ENCODE measurements around the gene SLC37A4. TPM values are rescaled to one million over a fixed set of nuclear protein-coding genes. Genes with fewer than 3 reads are reported as not detected.

The SLC37A4 gene
- total and polyA plus RNA-seq, 3 donors from 2014 or later: 23.8 to 27.7 (median 26.0) TPM

DNA sequence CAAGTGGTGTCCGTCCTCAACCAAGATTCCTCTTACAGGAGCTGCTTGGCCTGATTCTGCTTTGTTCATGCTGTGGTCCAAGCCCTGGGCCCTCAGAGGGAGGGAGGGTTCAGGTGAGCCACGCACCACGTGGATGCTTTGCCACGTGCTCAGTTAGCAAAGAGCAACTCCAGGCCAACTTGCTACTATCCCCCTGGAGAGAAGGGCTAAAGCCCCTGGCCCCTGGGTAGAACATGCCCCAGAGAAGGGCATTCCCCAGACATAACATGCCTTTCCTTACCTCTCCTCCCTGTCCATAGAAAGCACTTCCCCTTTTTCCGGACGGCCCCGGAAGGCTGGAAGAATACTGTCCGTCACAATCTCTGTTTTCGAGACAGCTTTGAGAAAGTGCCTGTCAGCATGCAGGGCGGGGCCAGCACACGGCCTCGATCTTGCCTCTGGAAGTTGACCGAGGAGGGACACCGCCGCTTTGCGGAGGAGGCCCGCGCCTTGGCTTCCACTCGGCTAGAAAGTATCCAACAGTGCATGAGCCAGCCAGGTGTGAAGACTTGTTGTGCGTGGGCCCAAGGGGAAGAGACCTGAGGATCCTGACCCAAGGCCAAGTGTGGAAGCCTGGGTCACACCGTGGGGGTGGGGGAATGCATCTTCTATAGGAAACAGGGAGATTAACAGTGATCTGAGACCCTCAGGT lies 50.3 kb downstream of the SLC37A4 start:
- Histone ChIP-seq H3K4me1 (peaks cover 8% of the 10 kb centered on the region), H3K4me3 (no peak overlapping the region), H3K9me3 (no peaks in the 10 kb centered on the region), H3K27ac (no peak overlapping the region), H3K27me3 (no peaks in the 10 kb centered on the region), H3K36me3 (ENCODE audit: low read depth, missing control alignments) (no peaks in the 10 kb centered on the region)
- 34 to 42% methylated on average over 11 to 21 of the region's 21 CpGs for WGBS, 2 donors
- peak; percentile 68 for DNase-seq
- TF ChIP-seq, protein P1, sequence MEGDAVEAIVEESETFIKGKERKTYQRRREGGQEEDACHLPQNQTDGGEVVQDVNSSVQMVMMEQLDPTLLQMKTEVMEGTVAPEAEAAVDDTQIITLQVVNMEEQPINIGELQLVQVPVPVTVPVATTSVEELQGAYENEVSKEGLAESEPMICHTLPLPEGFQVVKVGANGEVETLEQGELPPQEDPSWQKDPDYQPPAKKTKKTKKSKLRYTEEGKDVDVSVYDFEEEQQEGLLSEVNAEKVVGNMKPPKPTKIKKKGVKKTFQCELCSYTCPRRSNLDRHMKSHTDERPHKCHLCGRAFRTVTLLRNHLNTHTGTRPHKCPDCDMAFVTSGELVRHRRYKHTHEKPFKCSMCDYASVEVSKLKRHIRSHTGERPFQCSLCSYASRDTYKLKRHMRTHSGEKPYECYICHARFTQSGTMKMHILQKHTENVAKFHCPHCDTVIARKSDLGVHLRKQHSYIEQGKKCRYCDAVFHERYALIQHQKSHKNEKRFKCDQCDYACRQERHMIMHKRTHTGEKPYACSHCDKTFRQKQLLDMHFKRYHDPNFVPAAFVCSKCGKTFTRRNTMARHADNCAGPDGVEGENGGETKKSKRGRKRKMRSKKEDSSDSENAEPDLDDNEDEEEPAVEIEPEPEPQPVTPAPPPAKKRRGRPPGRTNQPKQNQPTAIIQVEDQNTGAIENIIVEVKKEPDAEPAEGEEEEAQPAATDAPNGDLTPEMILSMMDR (IDR thresholded peaks at IDR 0.05): no peak
- TF ChIP-seq POLR2A (IDR thresholded peaks at IDR 0.05): no peak
- intact Hi-C loops (cut with DNase I; ENCODE audit: low total_unique reads): no loop called here

DNA sequence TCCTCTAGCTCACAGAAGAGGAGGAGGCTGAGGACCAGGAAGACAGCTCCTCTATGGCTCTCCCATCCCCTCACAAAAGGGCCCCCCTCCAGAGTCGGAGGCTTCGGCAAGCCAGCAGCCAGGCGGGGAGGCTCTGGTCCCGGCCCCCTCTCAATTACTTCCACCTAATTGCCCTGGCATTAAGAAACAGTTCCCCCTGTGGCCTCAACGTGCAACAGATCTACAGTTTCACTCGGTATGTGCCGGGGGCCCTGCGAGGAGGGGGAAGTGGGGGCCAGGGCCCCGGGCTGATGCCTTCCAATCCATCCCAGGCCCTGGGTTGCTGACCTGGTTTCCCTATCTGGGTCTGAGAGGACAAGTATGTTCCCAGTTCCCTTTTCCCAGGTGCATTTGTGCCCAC lies 51.2 kb downstream of the SLC37A4 start:
- no peak for DNase-seq
- no peak overlapping the region for H3K27ac ChIP-seq

GRCh38 chr11:118975771-118976709 lies 54.6 kb downstream of the SLC37A4 start:
- WGBS, 2 donors: 85 to 88% methylated on average over 15 of the region's 15 CpGs
- no peak for TF ChIP-seq POLR2A (IDR thresholded peaks at IDR 0.05)
- intact Hi-C loops (cut with DNase I; ENCODE audit: low total_unique reads): no loop called here

More for the DNA sequence above, 51.2 kb downstream of the SLC37A4 start:
- H3K9me3 ChIP-seq: no peaks in the 10 kb centered on the region
- no peak for TF ChIP-seq POLR2A (IDR thresholded peaks at IDR 0.05)
- TF ChIP-seq, protein P1 (IDR thresholded peaks at IDR 0.05): no peak
- WGBS, 2 donors: 70 to 73% methylated on average over 9 of the region's 9 CpGs
- no peaks in the 10 kb centered on the region for H3K27me3 ChIP-seq
- intact Hi-C loops (cut with DNase I; ENCODE audit: low total_unique reads): no loop called here
- peaks cover 8% of the 10 kb centered on the region for H3K4me1 ChIP-seq
- H3K4me3 ChIP-seq: no peak overlapping the region
- no peaks in the 10 kb centered on the region for H3K36me3 ChIP-seq (ENCODE audit: low read depth, missing control alignments)

More at GRCh38 chr11:118975771-118976709, 54.6 kb downstream of the SLC37A4 start:
- Histone ChIP-seq H3K27ac (no peak overlapping the region), H3K9me3 (no peaks in the 10 kb centered on the region), H3K36me3 (ENCODE audit: low read depth, missing control alignments) (no peaks in the 10 kb centered on the region), H3K27me3 (no peaks in the 10 kb centered on the region), H3K4me1 (peaks cover 8% of the 10 kb centered on the region), H3K4me3 (no peak overlapping the region)
- DNase-seq: no peak

Small RNAs within 50 kb of the gene (microRNA-seq; reads per million reads assigned to microRNA genes)
- gene MIR3656 (ENCODE audit: borderline number of aligned reads in 2 of 2, borderline replicate concordance in 1 of 2): 2.8 to 5.6 reads per million in 2 donors

Small RNAs within 50 kb of the gene (small RNA-seq; reads per million reads assigned to genes)
- gene AP003392.2 (0 reads per million in 2 donors), gene RF00017 (0 reads per million in 2 donors), gene RF00019 (0 reads per million in 2 donors)

Other genes starting within 250 kb of the SLC37A4 start
- gene DDX6, start 239.7 kb downstream of the SLC37A4 start, total RNA-seq: 100 to 1,000 TPM; 105 to 124 TPM
- gene DDX6, start 239.7 kb downstream of the SLC37A4 start, polyA plus RNA-seq (ENCODE audit: insufficient read depth, low read depth, low replicate concordance): 63.5 TPM
- gene CXCR5, start 147.0 kb downstream of the SLC37A4 start, total RNA-seq: under 1 TPM in 1 of 2 donors, not detected in 1; 0.06 TPM
- gene CXCR5, start 147.0 kb downstream of the SLC37A4 start, polyA plus RNA-seq (ENCODE audit: insufficient read depth, low read depth, low replicate concordance): 0.22 TPM
- 10 to 100 TPM; 37.0 to 38.9 TPM for gene BCL9L, start 105.0 kb downstream of the SLC37A4 start, total RNA-seq
- 30.7 TPM for gene BCL9L, start 105.0 kb downstream of the SLC37A4 start, polyA plus RNA-seq (ENCODE audit: insufficient read depth, low read depth, low replicate concordance)
- under 1 TPM in 1 of 2 donors, not detected in 1; 0.68 TPM for gene UPK2, start 74.6 kb downstream of the SLC37A4 start, total RNA-seq
- gene UPK2, start 74.6 kb downstream of the SLC37A4 start, polyA plus RNA-seq (ENCODE audit: insufficient read depth, low read depth, low replicate concordance): 0.50 TPM
- 1 to 10 TPM; 5.0 to 8.9 TPM for gene FOXR1, start 59.1 kb downstream of the SLC37A4 start, total RNA-seq
- 7.3 TPM for gene FOXR1, start 59.1 kb downstream of the SLC37A4 start, polyA plus RNA-seq (ENCODE audit: insufficient read depth, low read depth, low replicate concordance)
- 10 to 100 TPM; 54.8 to 74.9 TPM for gene CENATAC, start 32.7 kb downstream of the SLC37A4 start, total RNA-seq
- gene CENATAC, start 32.7 kb downstream of the SLC37A4 start, polyA plus RNA-seq (ENCODE audit: insufficient read depth, low read depth, low replicate concordance): 16.6 TPM
- 100 to 1,000 TPM; 654 to 873 TPM for gene RPS25, start 12.5 kb downstream of the SLC37A4 start, total RNA-seq
- 642 TPM for gene RPS25, start 12.5 kb downstream of the SLC37A4 start, polyA plus RNA-seq (ENCODE audit: insufficient read depth, low read depth, low replicate concordance)
- 100 to 1,000 TPM in 1 of 2 donors, 10 to 100 TPM in 1; 81.4 to 108 TPM for gene TRAPPC4, start 12.1 kb downstream of the SLC37A4 start, total RNA-seq
- 116 TPM for gene TRAPPC4, start 12.1 kb downstream of the SLC37A4 start, polyA plus RNA-seq (ENCODE audit: insufficient read depth, low read depth, low replicate concordance)
- 100 to 1,000 TPM; 126 to 127 TPM for gene HYOU1, start 26.3 kb upstream of the SLC37A4 start, total RNA-seq
- 209 TPM for gene HYOU1, start 26.3 kb upstream of the SLC37A4 start, polyA plus RNA-seq (ENCODE audit: insufficient read depth, low read depth, low replicate concordance)
- 10 to 100 TPM; 50.7 to 56.7 TPM for gene VPS11, start 36.9 kb upstream of the SLC37A4 start, total RNA-seq
- gene VPS11, start 36.9 kb upstream of the SLC37A4 start, polyA plus RNA-seq (ENCODE audit: insufficient read depth, low read depth, low replicate concordance): 60.5 TPM
- 10 to 100 TPM; 17.0 to 17.3 TPM for gene HMBS, start 54.0 kb upstream of the SLC37A4 start, total RNA-seq
- 14.0 TPM for gene HMBS, start 54.0 kb upstream of the SLC37A4 start, polyA plus RNA-seq (ENCODE audit: insufficient read depth, low read depth, low replicate concordance)
- gene DPAGT1, start 71.0 kb upstream of the SLC37A4 start, total RNA-seq: 10 to 100 TPM; 29.4 to 35.5 TPM
- 24.6 TPM for gene DPAGT1, start 71.0 kb upstream of the SLC37A4 start, polyA plus RNA-seq (ENCODE audit: insufficient read depth, low read depth, low replicate concordance)
- gene C2CD2L, start 76.5 kb upstream of the SLC37A4 start, total RNA-seq: 10 to 100 TPM; 11.7 to 12.3 TPM
- gene C2CD2L, start 76.5 kb upstream of the SLC37A4 start, polyA plus RNA-seq (ENCODE audit: insufficient read depth, low read depth, low replicate concordance): 7.8 TPM
- 10 to 100 TPM; 58.3 to 58.7 TPM for gene HINFP, start 90.7 kb upstream of the SLC37A4 start, total RNA-seq
- 38.3 TPM for gene HINFP, start 90.7 kb upstream of the SLC37A4 start, polyA plus RNA-seq (ENCODE audit: insufficient read depth, low read depth, low replicate concordance)
- 1 to 10 TPM; 3.9 to 5.4 TPM for gene ABCG4, start 118.2 kb upstream of the SLC37A4 start, total RNA-seq
- 11.2 TPM for gene ABCG4, start 118.2 kb upstream of the SLC37A4 start, polyA plus RNA-seq (ENCODE audit: insufficient read depth, low read depth, low replicate concordance)
- gene NLRX1, start 137.8 kb upstream of the SLC37A4 start, total RNA-seq: 10 to 100 TPM; 16.2 to 21.4 TPM
- 9.4 TPM for gene NLRX1, start 137.8 kb upstream of the SLC37A4 start, polyA plus RNA-seq (ENCODE audit: insufficient read depth, low read depth, low replicate concordance)
- under 1 TPM in 1 of 2 donors, not detected in 1; 0.94 TPM for gene NHERF4, start 154.6 kb upstream of the SLC37A4 start, total RNA-seq
- 1.0 TPM for gene NHERF4, start 154.6 kb upstream of the SLC37A4 start, polyA plus RNA-seq (ENCODE audit: insufficient read depth, low read depth, low replicate concordance)
- 10 to 100 TPM; 59.3 to 65.7 TPM for gene CBL, start 175.5 kb upstream of the SLC37A4 start, total RNA-seq
- 58.5 TPM for gene CBL, start 175.5 kb upstream of the SLC37A4 start, polyA plus RNA-seq (ENCODE audit: insufficient read depth, low read depth, low replicate concordance)

Measured in testis (tissue), 3 donors.